Measurements from ENCODE around the gene SSU72. TPM values are rescaled to one million over a fixed set of nuclear protein-coding genes. Genes with fewer than 3 reads are reported as not detected.

SSU72 gene
- total RNA-seq, 1 experiment from 2014 or later, result 217 TPM

DNA sequence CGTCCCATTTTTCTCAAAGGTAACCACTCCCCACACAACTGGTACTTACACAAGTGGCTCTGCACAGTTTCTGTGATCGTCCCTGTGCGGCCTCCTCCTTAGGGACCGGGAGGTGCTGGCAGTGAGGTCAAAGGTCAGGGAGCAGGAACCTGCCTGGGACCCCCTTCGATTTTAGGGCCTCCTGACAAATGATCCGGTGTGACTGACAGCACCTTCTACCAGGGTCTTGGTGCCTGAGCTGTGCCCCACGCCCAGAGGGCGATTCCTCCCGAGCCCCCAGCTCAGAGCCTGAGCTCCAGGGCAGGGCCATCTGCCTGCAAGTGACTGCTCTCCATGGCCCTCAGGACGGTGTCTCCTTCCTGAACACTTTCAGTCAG, 22.4 kb downstream of the SSU72 start:
- intact Hi-C loops (cut with micrococcal nuclease; ENCODE audit: unreplicated experiment) (no loop called here), in situ Hi-C loops (cut with HindIII; ENCODE audit: low pct_unique_long_range_greater_than_20kb, low sequenced_read_pairs) (no loop called here)
- peaks cover 4% of the 10 kb centered on the region; the same call in 1 of the 2 replicates for H3K4me1 ChIP-seq (ENCODE audit: control insufficient read depth, insufficient read depth, low read length)
- ChIA-PET POLR2A (no interaction called here), CTCF (no interaction called here)
- no peaks in the 10 kb centered on the region for H3K9me3 ChIP-seq (ENCODE audit: control insufficient read depth, insufficient read depth, low read depth, low read length)
- no peak for DNase-seq (ENCODE audit: low read depth, low spot score)
- no peak for ATAC-seq
- BruUV-seq (replicated peaks), result no TSS peak
- TF ChIP-seq SIN3A (IDR thresholded peaks at IDR 0.05; ENCODE audit: borderline replicate concordance, insufficient read depth, low read depth, low read length), result no peak
- TF ChIP-seq, protein P1, sequence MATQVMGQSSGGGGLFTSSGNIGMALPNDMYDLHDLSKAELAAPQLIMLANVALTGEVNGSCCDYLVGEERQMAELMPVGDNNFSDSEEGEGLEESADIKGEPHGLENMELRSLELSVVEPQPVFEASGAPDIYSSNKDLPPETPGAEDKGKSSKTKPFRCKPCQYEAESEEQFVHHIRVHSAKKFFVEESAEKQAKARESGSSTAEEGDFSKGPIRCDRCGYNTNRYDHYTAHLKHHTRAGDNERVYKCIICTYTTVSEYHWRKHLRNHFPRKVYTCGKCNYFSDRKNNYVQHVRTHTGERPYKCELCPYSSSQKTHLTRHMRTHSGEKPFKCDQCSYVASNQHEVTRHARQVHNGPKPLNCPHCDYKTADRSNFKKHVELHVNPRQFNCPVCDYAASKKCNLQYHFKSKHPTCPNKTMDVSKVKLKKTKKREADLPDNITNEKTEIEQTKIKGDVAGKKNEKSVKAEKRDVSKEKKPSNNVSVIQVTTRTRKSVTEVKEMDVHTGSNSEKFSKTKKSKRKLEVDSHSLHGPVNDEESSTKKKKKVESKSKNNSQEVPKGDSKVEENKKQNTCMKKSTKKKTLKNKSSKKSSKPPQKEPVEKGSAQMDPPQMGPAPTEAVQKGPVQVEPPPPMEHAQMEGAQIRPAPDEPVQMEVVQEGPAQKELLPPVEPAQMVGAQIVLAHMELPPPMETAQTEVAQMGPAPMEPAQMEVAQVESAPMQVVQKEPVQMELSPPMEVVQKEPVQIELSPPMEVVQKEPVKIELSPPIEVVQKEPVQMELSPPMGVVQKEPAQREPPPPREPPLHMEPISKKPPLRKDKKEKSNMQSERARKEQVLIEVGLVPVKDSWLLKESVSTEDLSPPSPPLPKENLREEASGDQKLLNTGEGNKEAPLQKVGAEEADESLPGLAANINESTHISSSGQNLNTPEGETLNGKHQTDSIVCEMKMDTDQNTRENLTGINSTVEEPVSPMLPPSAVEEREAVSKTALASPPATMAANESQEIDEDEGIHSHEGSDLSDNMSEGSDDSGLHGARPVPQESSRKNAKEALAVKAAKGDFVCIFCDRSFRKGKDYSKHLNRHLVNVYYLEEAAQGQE (IDR thresholded peaks at IDR 0.05; ENCODE audit: insufficient read depth in 1 of 2, low read depth in 2 of 2, low read length in 1 of 2), result no peak
- TF ChIP-seq, protein P2, sequence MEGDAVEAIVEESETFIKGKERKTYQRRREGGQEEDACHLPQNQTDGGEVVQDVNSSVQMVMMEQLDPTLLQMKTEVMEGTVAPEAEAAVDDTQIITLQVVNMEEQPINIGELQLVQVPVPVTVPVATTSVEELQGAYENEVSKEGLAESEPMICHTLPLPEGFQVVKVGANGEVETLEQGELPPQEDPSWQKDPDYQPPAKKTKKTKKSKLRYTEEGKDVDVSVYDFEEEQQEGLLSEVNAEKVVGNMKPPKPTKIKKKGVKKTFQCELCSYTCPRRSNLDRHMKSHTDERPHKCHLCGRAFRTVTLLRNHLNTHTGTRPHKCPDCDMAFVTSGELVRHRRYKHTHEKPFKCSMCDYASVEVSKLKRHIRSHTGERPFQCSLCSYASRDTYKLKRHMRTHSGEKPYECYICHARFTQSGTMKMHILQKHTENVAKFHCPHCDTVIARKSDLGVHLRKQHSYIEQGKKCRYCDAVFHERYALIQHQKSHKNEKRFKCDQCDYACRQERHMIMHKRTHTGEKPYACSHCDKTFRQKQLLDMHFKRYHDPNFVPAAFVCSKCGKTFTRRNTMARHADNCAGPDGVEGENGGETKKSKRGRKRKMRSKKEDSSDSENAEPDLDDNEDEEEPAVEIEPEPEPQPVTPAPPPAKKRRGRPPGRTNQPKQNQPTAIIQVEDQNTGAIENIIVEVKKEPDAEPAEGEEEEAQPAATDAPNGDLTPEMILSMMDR (IDR thresholded peaks at IDR 0.05), result no peak
- TF ChIP-seq TCF7L2 (IDR thresholded peaks at IDR 0.05; ENCODE audit: low read depth, low read length), result no peak
- no peak for TF ChIP-seq POLR2AphosphoS5 (IDR thresholded peaks at IDR 0.05; ENCODE audit: low read depth, low read length)
- no peak overlapping the region for H3K27ac ChIP-seq (ENCODE audit: low read length)
- no peaks in the 10 kb centered on the region; the same call in 1 of the 2 replicates for H3K36me3 ChIP-seq (ENCODE audit: control insufficient read depth, insufficient read depth, low read length)
- no peaks in the 10 kb centered on the region for H3K27me3 ChIP-seq (ENCODE audit: control insufficient read depth, insufficient read depth, low read length)
- H3K4me3 ChIP-seq (ENCODE audit: low read depth in 2 of 2, low read length in 2 of 2), result no peak overlapping the region

DNA sequence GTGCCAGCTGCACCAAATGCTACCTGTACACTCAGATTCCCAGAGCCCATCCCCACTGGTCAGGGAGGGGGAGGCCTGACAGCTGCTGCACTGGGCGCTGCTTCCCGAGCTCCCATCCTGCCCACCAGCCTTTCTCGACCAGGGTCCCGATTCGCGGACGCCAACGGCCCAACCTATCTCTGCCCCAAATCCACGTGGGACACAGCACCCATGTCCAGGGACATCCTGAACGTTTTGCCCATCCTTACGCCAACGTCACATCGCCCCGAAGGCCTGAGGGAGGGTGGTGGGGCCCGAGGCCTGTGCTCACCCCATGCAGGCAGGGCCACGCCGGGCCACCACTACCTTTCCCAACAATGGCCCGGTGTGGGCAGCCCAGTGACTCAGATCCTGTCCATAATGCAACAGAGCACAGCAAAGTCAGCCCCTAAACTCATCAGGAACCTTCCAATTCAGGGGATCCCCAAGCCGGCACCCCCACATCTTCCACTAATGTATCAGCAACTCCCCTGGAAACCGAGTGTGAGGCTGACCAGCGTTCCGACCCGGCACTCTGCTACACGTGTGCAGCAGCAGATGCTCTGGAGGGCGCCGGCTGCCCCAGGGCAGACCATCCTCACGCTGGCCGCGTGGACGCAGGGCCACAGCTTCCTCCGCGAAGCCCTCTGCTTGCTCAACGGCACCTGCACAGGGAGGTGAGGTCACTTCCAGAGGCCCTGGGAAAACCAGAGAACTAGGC, 23.0 kb downstream of the SSU72 start:
- H3K4me3 ChIP-seq (ENCODE audit: low read depth in 2 of 2, low read length in 2 of 2), result no peak overlapping the region
- no peaks in the 10 kb centered on the region for H3K27me3 ChIP-seq (ENCODE audit: control insufficient read depth, insufficient read depth, low read length)
- H3K4me1 ChIP-seq (ENCODE audit: control insufficient read depth, insufficient read depth, low read length), result peaks cover 4% of the 10 kb centered on the region; the same call in 1 of the 2 replicates
- no peak overlapping the region for H3K27ac ChIP-seq (ENCODE audit: low read length)
- no peaks in the 10 kb centered on the region for H3K9me3 ChIP-seq (ENCODE audit: control insufficient read depth, insufficient read depth, low read depth, low read length)
- no TSS peak for BruUV-seq (replicated peaks)
- POLR2A ChIA-PET, result no interaction called here
- in situ Hi-C loops (cut with HindIII; ENCODE audit: low pct_unique_long_range_greater_than_20kb, low sequenced_read_pairs), result no loop called here
- CTCF ChIA-PET, result no interaction called here
- DNase-seq (ENCODE audit: low read depth, low spot score) (no peak), ATAC-seq (no peak)
- no peak for TF ChIP-seq SIN3A (IDR thresholded peaks at IDR 0.05; ENCODE audit: borderline replicate concordance, insufficient read depth, low read depth, low read length)
- TF ChIP-seq, protein P2 (IDR thresholded peaks at IDR 0.05), result no peak
- 0 out of 2 replicates have a peak, but pooled peaks have one; percentile 15 for TF ChIP-seq POLR2AphosphoS5 (IDR thresholded peaks at IDR 0.05; ENCODE audit: low read depth, low read length)
- intact Hi-C loops (cut with micrococcal nuclease; ENCODE audit: unreplicated experiment), result no loop called here
- H3K36me3 ChIP-seq (ENCODE audit: control insufficient read depth, insufficient read depth, low read length), result no peaks in the 10 kb centered on the region; the same call in 1 of the 2 replicates

All from Panc1 (cell line).